Ascending aorta (tissue), 2 donors: Measurements from ENCODE around the gene LRRC8C. TPM values are rescaled to one million over a fixed set of nuclear protein-coding genes. Genes with fewer than 3 reads are reported as not detected.

Source experiments
- DNase-seq, 2 donors: peaks; one replicate each; pipeline ENCODE4 v3.0.0-alpha.2; 2019; ENCODE audit warnings: low spot score in 2 of 2
- H3K27ac ChIP-seq, 2 donors: fragments of 200-600 bp; sonication (generic); one replicate each; pipeline ENCODE4 v1.5.1; 2016 to 2017; ENCODE audit warnings: mild to moderate bottlenecking in 1 of 2
- H3K27me3 ChIP-seq: fragments of 200-600 bp; sonication (generic); one replicate; pipeline ENCODE4 v1.5.1; 2017
- H3K36me3 ChIP-seq, 2 donors: fragments of 200-600 bp; sonication (generic); one replicate each; pipeline ENCODE4 v1.5.1; 2016
- H3K4me1 ChIP-seq, 2 donors: fragments of 200-600 bp; sonication (generic); one replicate each; pipeline ENCODE4 v1.5.1; 2016 to 2017; ENCODE audit warnings: mild to moderate bottlenecking in 1 of 2
- H3K4me3 ChIP-seq, 2 donors: fragments of 200-600 bp; sonication (generic); one replicate each; pipeline ENCODE4 v1.5.1; 2016 to 2017; ENCODE audit warnings: mild to moderate bottlenecking in 1 of 2
- H3K9me3 ChIP-seq, 2 donors: fragments of 200-600 bp; sonication (generic); one replicate each; pipeline ENCODE4 v1.5.1; 2016
- CTCF ChIP-seq, 3 experiments: fragments of 200-600 bp in 2 of 3; fragments of 450-650 bp in 1 of 3; sonication (generic) in 2 of 3; IDR thresholded peaks; one replicate each; pipeline ENCODE4 v1.5.1; 2016 to 2019; ENCODE audit warnings: antibody characterized with exemption in 3 of 3, mild to moderate bottlenecking in 1 of 3, moderate library complexity in 1 of 3
- intact Hi-C: fragments of 100-400 bp; cut with DNase I; formaldehyde crosslinking; loops from one replicate; pipeline ENCODE4 v1.15.1; 2023
- total RNA-seq: library from RNA; depleted of rRNA; stranded (reverse); fragments of >200 nt; gene quantifications from one replicate; pipeline ENCODE4 v1.1.0, GENCODE V29; 2016

The LRRC8C gene
- total RNA-seq, 1 donor from 2014 or later, result 7.5 TPM

DNA sequence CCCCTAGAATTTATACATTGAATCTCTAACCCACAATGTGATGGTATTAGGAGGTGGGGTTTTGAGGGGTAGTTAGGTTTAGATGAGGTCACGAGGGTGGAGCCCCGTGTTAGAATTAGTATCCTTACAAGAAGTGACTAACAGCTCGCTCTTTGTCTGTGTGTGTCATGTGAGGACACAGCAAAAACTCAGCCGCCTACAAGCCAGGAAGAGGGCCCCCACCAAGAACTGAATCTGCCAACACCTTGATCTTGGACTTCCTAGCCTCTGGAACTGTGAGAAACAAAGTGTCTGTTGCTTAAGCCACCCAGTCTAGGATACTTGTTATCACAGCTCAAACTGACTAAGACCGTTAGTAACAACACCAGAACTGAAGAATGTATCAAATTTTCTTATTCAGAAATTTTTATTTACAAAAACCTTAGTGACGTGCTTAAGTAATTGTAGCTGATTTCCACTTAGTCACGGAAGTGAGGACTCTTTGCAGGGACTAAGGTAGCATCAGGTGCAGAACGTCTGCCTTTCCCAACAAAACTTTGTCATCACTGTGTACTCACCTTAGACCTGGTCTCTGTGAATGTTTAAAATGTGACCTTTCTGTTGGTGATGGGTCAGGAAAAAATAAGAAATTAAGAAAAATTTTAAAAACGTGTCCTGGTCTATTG, 24.5 kb upstream of the LRRC8C start:
- H3K27me3 ChIP-seq, result no peaks in the 10 kb centered on the region
- no peaks in the 10 kb centered on the region for H3K4me1 ChIP-seq
- no peaks in the 10 kb centered on the region for H3K9me3 ChIP-seq
- DNase-seq, result no peak
- intact Hi-C loops, result no loop called here
- H3K27ac ChIP-seq, result no peak overlapping the region
- TF ChIP-seq CTCF (IDR thresholded peaks at IDR 0.05), result no peak
- H3K36me3 ChIP-seq, result no peaks in the 10 kb centered on the region
- no peak overlapping the region for H3K4me3 ChIP-seq

DNA sequence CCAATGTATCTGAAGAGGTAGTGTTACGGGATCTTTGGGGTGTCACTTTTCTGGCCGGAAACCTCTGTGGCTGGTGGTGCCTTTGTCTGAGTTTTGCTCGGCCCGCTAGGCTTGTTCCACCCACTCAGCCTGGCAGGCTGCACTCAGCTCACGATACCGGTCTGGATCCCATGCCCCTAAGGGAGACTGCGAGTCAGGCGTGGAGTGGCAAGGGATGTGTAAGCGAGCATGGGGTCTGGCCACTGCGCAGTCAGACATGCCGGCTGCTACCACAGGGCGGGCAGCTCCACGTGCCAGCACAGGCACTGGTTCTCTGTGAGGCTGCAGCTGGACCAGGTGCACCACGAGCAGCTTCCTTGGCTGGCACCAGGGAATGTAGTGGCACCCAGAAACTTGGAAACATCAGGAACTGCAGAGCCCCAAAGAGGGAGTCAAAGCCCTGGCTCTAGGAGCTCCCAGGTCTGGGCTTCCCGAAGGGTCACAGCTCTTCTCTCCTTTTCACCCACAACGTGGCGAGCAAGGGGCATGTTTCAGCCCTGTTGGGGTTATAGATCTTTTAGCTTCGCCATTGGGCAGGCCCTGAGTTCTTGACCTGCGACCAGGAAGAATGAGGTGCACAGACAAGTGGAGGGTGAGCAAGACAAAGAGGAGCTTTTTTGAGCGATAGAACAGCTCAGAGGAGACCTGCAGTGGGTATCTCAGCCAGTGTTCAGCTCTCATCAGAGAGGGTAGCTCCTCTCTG, 23.8 kb upstream of the LRRC8C start:
- H3K4me1 ChIP-seq, result no peaks in the 10 kb centered on the region
- no peak for DNase-seq
- H3K9me3 ChIP-seq, result no peaks in the 10 kb centered on the region
- no peak for TF ChIP-seq CTCF (IDR thresholded peaks at IDR 0.05)
- intact Hi-C loops, result no loop called here
- H3K27me3 ChIP-seq, result no peaks in the 10 kb centered on the region
- no peaks in the 10 kb centered on the region for H3K36me3 ChIP-seq
- H3K27ac ChIP-seq, result no peak overlapping the region
- no peak overlapping the region for H3K4me3 ChIP-seq

DNA sequence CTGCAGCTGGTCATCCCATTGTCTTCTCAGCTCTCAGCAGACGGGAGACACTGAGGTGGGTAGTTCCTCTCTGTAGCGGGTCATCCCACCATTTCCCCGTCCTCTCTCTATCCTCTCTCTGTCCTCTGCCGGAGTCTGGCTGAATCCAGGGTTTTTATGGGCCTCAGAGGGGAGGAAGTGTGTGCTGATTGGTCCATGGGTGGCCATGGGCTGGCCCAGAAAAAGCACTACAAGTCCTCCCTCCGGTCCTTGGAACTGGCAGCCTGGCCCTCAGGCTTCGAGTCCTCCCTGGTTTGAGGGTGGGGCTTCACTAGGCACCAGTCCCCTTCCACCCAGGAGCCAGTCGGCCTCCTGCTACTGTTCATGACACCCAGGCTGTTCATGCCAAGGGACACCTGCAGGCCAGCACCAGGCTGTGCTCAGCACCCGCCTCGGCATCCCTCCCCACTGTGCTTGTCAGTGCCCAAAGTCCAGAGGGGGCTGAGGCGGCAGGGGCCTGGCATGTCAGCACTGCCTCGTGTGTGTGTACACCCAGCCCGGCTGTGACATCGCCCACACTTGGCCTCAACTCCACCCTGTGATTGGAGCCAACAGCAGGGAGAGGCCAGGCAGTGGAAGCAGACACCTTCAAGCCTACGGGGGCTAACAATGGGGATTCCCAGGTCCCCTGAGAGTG, 23.0 kb upstream of the LRRC8C start:
- intact Hi-C loops, result no loop called here
- no peaks in the 10 kb centered on the region for H3K9me3 ChIP-seq
- no peak for TF ChIP-seq CTCF (IDR thresholded peaks at IDR 0.05)
- H3K27me3 ChIP-seq, result no peaks in the 10 kb centered on the region
- no peak for DNase-seq
- H3K4me3 ChIP-seq, result no peak overlapping the region
- H3K27ac ChIP-seq, result no peak overlapping the region
- no peaks in the 10 kb centered on the region for H3K4me1 ChIP-seq
- no peaks in the 10 kb centered on the region for H3K36me3 ChIP-seq

- H3K4me3 ChIP-seq, result no peak overlapping the region
- intact Hi-C loops, result no loop called here
- H3K36me3 ChIP-seq, result no peaks in the 10 kb centered on the region
These were observed 22.4 kb upstream of the LRRC8C start for GRCh38 chr1:89610457-89611011.

GRCh38 chr1:89611721-89612120, 21.2 kb upstream of the LRRC8C start:
- Histone ChIP-seq H3K27ac (no peak overlapping the region), H3K9me3 (no peaks in the 10 kb centered on the region), H3K4me3 (no peak overlapping the region), H3K4me1 (no peaks in the 10 kb centered on the region), H3K27me3 (no peaks in the 10 kb centered on the region), H3K36me3 (no peaks in the 10 kb centered on the region)
- intact Hi-C loops, result no loop called here
- DNase-seq, result no peak
- TF ChIP-seq CTCF (IDR thresholded peaks at IDR 0.05), result no peak

More at GRCh38 chr1:89610457-89611011, 22.4 kb upstream of the LRRC8C start:
- no peak for TF ChIP-seq CTCF (IDR thresholded peaks at IDR 0.05)
- DNase-seq, result no peak
- no peaks in the 10 kb centered on the region for H3K4me1 ChIP-seq
- H3K27ac ChIP-seq, result no peak overlapping the region
- no peaks in the 10 kb centered on the region for H3K9me3 ChIP-seq
- H3K27me3 ChIP-seq, result no peaks in the 10 kb centered on the region
